ENCODE data around the gene GFY. TPM values are rescaled to one million over a fixed set of nuclear protein-coding genes. Genes with fewer than 3 reads are reported as not detected.

Gene GFY
- total RNA-seq, 4 donors from 2014 or later: not detected

DNA sequence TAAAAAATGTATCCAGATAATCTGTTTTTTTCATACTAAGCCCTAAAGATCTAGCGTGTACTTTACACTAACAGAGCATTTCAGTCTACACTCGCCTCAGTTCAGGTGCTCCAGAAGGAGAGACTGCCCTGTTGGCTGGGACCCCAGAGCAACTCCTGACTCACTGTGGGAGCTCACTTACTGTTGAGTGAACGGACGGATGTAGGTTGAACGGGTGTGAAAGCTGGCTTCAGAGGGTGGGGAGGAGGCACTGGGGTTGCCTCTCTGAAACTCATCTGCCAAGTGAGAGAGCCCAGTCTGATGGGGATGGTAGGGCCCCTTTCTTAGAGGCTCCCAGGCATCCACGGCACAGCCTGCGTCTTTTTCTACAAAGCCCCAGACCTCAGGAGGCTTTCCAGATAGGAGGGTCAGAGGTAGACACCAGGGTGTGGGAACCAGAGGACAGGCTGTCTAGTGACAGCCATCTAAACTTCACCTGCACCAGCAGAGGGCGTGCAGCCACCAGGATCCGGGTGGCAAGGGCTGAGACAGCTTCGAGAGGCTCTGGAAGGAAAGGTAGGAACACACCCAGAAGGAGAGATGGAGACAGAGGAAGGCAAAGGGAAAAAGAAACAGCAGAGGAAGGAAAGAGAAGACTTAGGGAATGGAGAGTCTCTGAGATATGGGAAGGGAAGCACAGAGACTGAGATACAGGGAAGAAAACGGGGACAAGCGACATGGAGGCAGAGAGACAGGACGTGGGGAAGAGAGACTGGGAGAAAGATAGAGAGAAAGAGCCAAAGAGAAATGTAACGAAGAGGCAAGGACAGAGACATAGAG, 33.4 kb upstream of the GFY start:
- no peaks in the 10 kb centered on the region for H3K27me3 ChIP-seq
- DNase-seq: peak; percentile 64 to 75
- no peaks in the 10 kb centered on the region for H3K9me3 ChIP-seq
- no peak for TF ChIP-seq POLR2A (IDR thresholded peaks at IDR 0.05)
- peak; percentile 60 to 86 (median 77) for TF ChIP-seq CTCF (IDR thresholded peaks at IDR 0.05)
- H3K4me3 ChIP-seq: no peak overlapping the region
- no peaks in the 10 kb centered on the region for H3K4me1 ChIP-seq
- intact Hi-C loops (cut with DNase I; ENCODE audit: low total_unique reads): no loop called here
- no peaks in the 10 kb centered on the region for H3K36me3 ChIP-seq
- no peak overlapping the region for H3K27ac ChIP-seq

GRCh38 chr19:49393881-49394280, 31.3 kb upstream of the GFY start:
- intact Hi-C loops (cut with DNase I; ENCODE audit: low total_unique reads): no loop called here

DNA sequence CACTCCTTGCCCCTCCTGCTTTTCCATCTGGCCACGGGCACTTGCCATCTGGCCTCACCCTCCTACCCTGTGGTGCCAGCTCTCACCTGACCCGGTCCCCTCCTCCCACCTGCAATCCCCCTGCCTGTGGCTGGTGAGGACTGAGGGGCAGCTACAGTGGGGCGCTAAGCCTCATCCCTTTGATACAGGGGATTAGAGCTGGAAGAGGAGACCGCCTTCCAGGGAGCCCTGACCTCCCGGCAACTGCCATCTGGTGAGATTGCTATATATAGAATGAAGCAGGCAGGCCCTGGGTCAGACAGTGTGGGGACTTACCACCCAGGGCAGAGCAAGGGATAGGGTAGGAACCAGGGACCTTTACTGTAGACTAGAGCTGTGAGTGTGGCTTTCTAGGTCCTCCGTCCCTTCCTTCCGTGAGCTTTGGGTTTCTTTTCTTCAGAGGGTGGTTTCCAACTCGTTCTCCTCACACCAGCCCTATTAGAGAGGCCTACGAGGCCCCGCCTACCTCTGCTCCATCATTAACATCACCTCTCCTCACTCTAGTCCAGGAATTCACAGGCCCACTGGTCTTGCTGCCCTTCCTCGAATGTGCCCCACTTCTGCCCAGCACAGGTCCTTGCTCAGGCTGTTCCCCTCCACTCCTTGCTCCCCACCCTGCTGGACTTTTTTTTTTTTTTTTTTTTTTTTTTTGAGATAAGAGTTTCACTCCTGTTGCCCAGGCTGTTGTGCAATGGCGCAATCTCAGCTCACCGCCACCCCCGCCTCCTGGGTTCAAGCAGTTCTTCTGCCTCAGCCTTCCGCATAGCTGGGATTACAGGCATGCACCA, 29.4 kb upstream of the GFY start:
- intact Hi-C loops (cut with DNase I; ENCODE audit: low total_unique reads): no loop called here
- H3K27ac ChIP-seq: no peak overlapping the region
- DNase-seq: no peak
- no peaks in the 10 kb centered on the region for H3K4me1 ChIP-seq
- no peaks in the 10 kb centered on the region for H3K27me3 ChIP-seq
- H3K4me3 ChIP-seq: no peak overlapping the region
- TF ChIP-seq POLR2A (IDR thresholded peaks at IDR 0.05): no peak
- no peak for TF ChIP-seq CTCF (IDR thresholded peaks at IDR 0.05)
- H3K9me3 ChIP-seq: no peaks in the 10 kb centered on the region
- no peaks in the 10 kb centered on the region for H3K36me3 ChIP-seq

More at GRCh38 chr19:49393881-49394280, 31.3 kb upstream of the GFY start:
- Histone ChIP-seq H3K4me1 (no peaks in the 10 kb centered on the region), H3K4me3 (no peak overlapping the region), H3K27ac (no peak overlapping the region), H3K36me3 (no peaks in the 10 kb centered on the region), H3K27me3 (no peaks in the 10 kb centered on the region), H3K9me3 (no peaks in the 10 kb centered on the region)
- DNase-seq: no peak
- TF ChIP-seq CTCF (IDR thresholded peaks at IDR 0.05) (no peak), POLR2A (IDR thresholded peaks at IDR 0.05) (no peak)

GRCh38 chr19:49396738-49397505, 28.3 kb upstream of the GFY start:
- Histone ChIP-seq H3K36me3 (no peaks in the 10 kb centered on the region), H3K9me3 (no peaks in the 10 kb centered on the region), H3K4me1 (no peaks in the 10 kb centered on the region), H3K27me3 (no peaks in the 10 kb centered on the region), H3K4me3 (no peak overlapping the region), H3K27ac (no peak overlapping the region)
- intact Hi-C loops (cut with DNase I; ENCODE audit: low total_unique reads): no loop called here
- no peak for DNase-seq
- TF ChIP-seq POLR2A (IDR thresholded peaks at IDR 0.05): no peak
- no peak for TF ChIP-seq CTCF (IDR thresholded peaks at IDR 0.05)
